Measurements from ENCODE around the gene ARID2. TPM values are rescaled to one million over a fixed set of nuclear protein-coding genes. Genes with fewer than 3 reads are reported as not detected.

ARID2 gene
- total and polyA plus RNA-seq, 9 of the 15 experiments (the other 6 are each of a cell fraction or from before 2014, with no cell fraction given) = 13.4 to 41.6 (median 29.4) TPM

- TF ChIP-seq ZNF511 (CRISPR knock-in tag; IDR thresholded peaks at IDR 0.05) (no peak), ZNF589 (CRISPR knock-in tag; IDR thresholded peaks at IDR 0.05; ENCODE audit: low read depth) (no peak), GATA2 (CRISPR knock-in tag; IDR thresholded peaks at IDR 0.05) (no peak), SAFB (IDR thresholded peaks at IDR 0.05; ENCODE audit: borderline replicate concordance, low read depth, low read length) (no peak), ZBTB43 (CRISPR knock-in tag; IDR thresholded peaks at IDR 0.05) (no peak), U2AF1 (optimal IDR thresholded peaks at IDR 0.05; ENCODE audit: low read depth, low read length) (no peak), ZC3H8 (IDR thresholded peaks at IDR 0.05) (no peak), POLR2AphosphoS2 (IDR thresholded peaks at IDR 0.05; ENCODE audit: low read length) (no peak)
- TF ChIP-seq, protein P1, sequence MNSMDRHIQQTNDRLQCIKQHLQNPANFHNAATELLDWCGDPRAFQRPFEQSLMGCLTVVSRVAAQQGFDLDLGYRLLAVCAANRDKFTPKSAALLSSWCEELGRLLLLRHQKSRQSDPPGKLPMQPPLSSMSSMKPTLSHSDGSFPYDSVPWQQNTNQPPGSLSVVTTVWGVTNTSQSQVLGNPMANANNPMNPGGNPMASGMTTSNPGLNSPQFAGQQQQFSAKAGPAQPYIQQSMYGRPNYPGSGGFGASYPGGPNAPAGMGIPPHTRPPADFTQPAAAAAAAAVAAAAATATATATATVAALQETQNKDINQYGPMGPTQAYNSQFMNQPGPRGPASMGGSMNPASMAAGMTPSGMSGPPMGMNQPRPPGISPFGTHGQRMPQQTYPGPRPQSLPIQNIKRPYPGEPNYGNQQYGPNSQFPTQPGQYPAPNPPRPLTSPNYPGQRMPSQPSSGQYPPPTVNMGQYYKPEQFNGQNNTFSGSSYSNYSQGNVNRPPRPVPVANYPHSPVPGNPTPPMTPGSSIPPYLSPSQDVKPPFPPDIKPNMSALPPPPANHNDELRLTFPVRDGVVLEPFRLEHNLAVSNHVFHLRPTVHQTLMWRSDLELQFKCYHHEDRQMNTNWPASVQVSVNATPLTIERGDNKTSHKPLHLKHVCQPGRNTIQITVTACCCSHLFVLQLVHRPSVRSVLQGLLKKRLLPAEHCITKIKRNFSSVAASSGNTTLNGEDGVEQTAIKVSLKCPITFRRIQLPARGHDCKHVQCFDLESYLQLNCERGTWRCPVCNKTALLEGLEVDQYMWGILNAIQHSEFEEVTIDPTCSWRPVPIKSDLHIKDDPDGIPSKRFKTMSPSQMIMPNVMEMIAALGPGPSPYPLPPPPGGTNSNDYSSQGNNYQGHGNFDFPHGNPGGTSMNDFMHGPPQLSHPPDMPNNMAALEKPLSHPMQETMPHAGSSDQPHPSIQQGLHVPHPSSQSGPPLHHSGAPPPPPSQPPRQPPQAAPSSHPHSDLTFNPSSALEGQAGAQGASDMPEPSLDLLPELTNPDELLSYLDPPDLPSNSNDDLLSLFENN (IDR thresholded peaks at IDR 0.05; ENCODE audit: low read depth in 2 of 2, low read length in 2 of 2) = no peak
- TF ChIP-seq, protein P2, sequence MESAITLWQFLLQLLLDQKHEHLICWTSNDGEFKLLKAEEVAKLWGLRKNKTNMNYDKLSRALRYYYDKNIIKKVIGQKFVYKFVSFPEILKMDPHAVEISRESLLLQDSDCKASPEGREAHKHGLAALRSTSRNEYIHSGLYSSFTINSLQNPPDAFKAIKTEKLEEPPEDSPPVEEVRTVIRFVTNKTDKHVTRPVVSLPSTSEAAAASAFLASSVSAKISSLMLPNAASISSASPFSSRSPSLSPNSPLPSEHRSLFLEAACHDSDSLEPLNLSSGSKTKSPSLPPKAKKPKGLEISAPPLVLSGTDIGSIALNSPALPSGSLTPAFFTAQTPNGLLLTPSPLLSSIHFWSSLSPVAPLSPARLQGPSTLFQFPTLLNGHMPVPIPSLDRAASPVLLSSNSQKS (CRISPR knock-in tag; IDR thresholded peaks at IDR 0.05) = no peak
Observed at GRCh38 chr12:45934956-45935355, 205.4 kb downstream of the ARID2 start (continued).
